GM18873 (cell line): ENCODE measurements around the gene SELE.
"Not testable (repeated sequence)": the region's sequence is repeated elsewhere in the genome, so short reads cannot be mapped to it uniquely, and the experiment has no call there.

Source experiments
- ATAC-seq: cut with Tn5 transposase; IDR thresholded peaks from one replicate; pipeline ENCODE4 v1.9.1; 2021; ENCODE audit warnings: mild to moderate bottlenecking, moderate library complexity, moderate number of reproducible peaks; ENCODE audit not compliant: unreplicated experiment, low FRiP score

SELE gene

GRCh38 chr1:169725930-169726329 is 7.9 kb downstream of the SELE start:
- ATAC-seq, result no peak

- ATAC-seq, result no peak
Measured at GRCh38 chr1:169724168-169724567, 9.7 kb downstream of the SELE start.

- ATAC-seq, result no peak
Measured at GRCh38 chr1:169723763-169724162, 10.1 kb downstream of the SELE start.

- no peak for ATAC-seq
Measured at GRCh38 chr1:169722779-169723178, 11.1 kb downstream of the SELE start.

- not testable (repeated sequence) for ATAC-seq
Measured at GRCh38 chr1:169715100-169715499, 18.8 kb downstream of the SELE start.

GRCh38 chr1:169713090-169713489 is 20.8 kb downstream of the SELE start:
- not testable (repeated sequence) for ATAC-seq

- no peak for ATAC-seq
Measured at GRCh38 chr1:169712309-169712631, 21.6 kb downstream of the SELE start.

- peak; percentile 75 for ATAC-seq
Measured at GRCh38 chr1:169711469-169712308, 22.2 kb downstream of the SELE start, which contains the start of gene SELL. SELL (minus strand) TSS chr1:169711620; CDS start chr1:169711498, 122 bp downstream.

GRCh38 chr1:169708647-169709046 is 25.2 kb downstream of the SELE start:
- no peak for ATAC-seq

- no peak for ATAC-seq
Measured at GRCh38 chr1:169707912-169708604, 25.8 kb downstream of the SELE start.

GRCh38 chr1:169704797-169705196 is 29.1 kb downstream of the SELE start:
- ATAC-seq, result no peak

GRCh38 chr1:169701261-169702005 is 32.4 kb downstream of the SELE start:
- no peak for ATAC-seq

- no peak for ATAC-seq
Measured at GRCh38 chr1:169699707-169700106, 34.2 kb downstream of the SELE start.

- ATAC-seq, result no peak
Measured at GRCh38 chr1:169698976-169699375, 34.9 kb downstream of the SELE start.

GRCh38 chr1:169697755-169698154 is 36.1 kb downstream of the SELE start:
- ATAC-seq, result no peak

- no peak for ATAC-seq
Measured at GRCh38 chr1:169696273-169697100, 37.4 kb downstream of the SELE start.

GRCh38 chr1:169694304-169695075 is 39.4 kb downstream of the SELE start:
- peak; percentile 28 for ATAC-seq

- ATAC-seq, result peak; percentile 44
Measured at GRCh38 chr1:169692756-169693460, 41.0 kb downstream of the SELE start.

GRCh38 chr1:169690489-169690888 is 43.4 kb downstream of the SELE start:
- no peak for ATAC-seq
